HCT116 (cell line): Measurements from ENCODE around the gene SLC34A1. TPM values are rescaled to one million over a fixed set of nuclear protein-coding genes. Genes with fewer than 3 reads are reported as not detected.

Experiments
- ATAC-seq: fragments of 200-7000 bp; cut with Tn5 transposase; 2 replicates; pipeline ENCODE4 v1.9.1; 2020; ENCODE audit warnings: mild to moderate bottlenecking, moderate library complexity
- BruUV-seq: library from RNA; stranded (reverse); fragments of 400-500 nt; replicated peaks from 2 replicates; lab custom pipeline; 2021; lab: Mats Ljungman, UMichigan
- CTCF ChIA-PET: fragments of 300-600 bp; sonication (Branson Sonifier 250); formaldehyde crosslinking; loops from one replicate; lab custom pipeline; 2021; ENCODE audit warnings: antibody characterized with exemption; lab: Charles Lee
- POLR2A ChIA-PET: fragments of 300-600, 350-600 bp; sonication (Branson Sonifier 250); formaldehyde crosslinking; loops from one replicate; lab custom pipeline; 2021; ENCODE audit warnings: antibody characterized with exemption; lab: Charles Lee
- RAD21 ChIA-PET, 2 experiments: fragments of 300-600 bp; sonication (Branson Sonifier 250); formaldehyde crosslinking; loops; one replicate each; lab custom pipeline; 2023; ENCODE audit warnings: low total read pairs in 2 of 2; ENCODE audit not compliant: uncharacterized antibody in 2 of 2, unreplicated experiment in 2 of 2, low non-redundant PET in 1 of 2; lab: Charles Lee
- DNase-seq: peaks from one replicate; pipeline ENCODE4 v3.0.0-alpha.2; 2010; ENCODE audit warnings: low read depth, low spot score
- H2AFZ ChIP-seq: fragments of 200-600 bp; shearing (Covaris generic), sonication (generic); 2 replicates; pipeline ENCODE4 v1.6.1; 2017; ENCODE audit warnings: low read depth, mixed run types, mixed read lengths, antibody characterized with exemption, low read length; ENCODE audit not compliant: poor library complexity, severe bottlenecking
- H3K27ac ChIP-seq: 2 replicates; pipeline ENCODE4 v1.5.1; 2012; ENCODE audit warnings: low read depth, low read length
- H3K27me3 ChIP-seq: fragments of 200-600 bp; sonication (generic); 2 replicates; pipeline ENCODE4 v1.6.1; 2016; ENCODE audit warnings: mixed run types, low read length, mixed read lengths; ENCODE audit not compliant: insufficient read depth
- H3K36me3 ChIP-seq, 2 experiments: fragments of 200-500 bp in 1 of 2; fragments of 200-600 bp in 1 of 2; sonication (Bioruptor generic) in 1 of 2; sonication (generic) in 1 of 2; 2 replicates each; pipeline versions ENCODE4 v1.5.1 to v1.6.1; 2014 to 2016; ENCODE audit warnings: low read length in 2 of 2, inconsistent platforms in 1 of 2, mixed read lengths in 1 of 2, mixed run types in 1 of 2; ENCODE audit not compliant: insufficient read depth in 2 of 2, control insufficient read depth in 1 of 2
- H3K4me1 ChIP-seq, 2 experiments: fragments of 200-600 bp in 1 of 2; sonication (generic) in 1 of 2; 2 replicates each; pipeline versions ENCODE4 v1.5.1 to v1.6.1; 2012 to 2017; ENCODE audit warnings: low read length in 2 of 2, inconsistent platforms in 1 of 2, mild to moderate bottlenecking in 1 of 2, mixed read lengths in 1 of 2, mixed run types in 1 of 2, moderate library complexity in 1 of 2; ENCODE audit not compliant: insufficient read depth in 2 of 2, control insufficient read depth in 1 of 2
- H3K4me2 ChIP-seq: fragments of 200-600 bp; sonication (generic); 2 replicates; pipeline ENCODE4 v1.6.1; 2017; ENCODE audit warnings: mixed run types, low read length, mixed read lengths
- H3K4me3 ChIP-seq, 2 experiments: fragments of 200-600 bp in 1 of 2; sonication (generic) in 1 of 2; replicated peaks in 1 of 2; 2 replicates each; pipeline ENCODE4 v1.5.1; 2011 to 2016; ENCODE audit warnings: low read length in 2 of 2, control low read depth in 1 of 2, low read depth in 1 of 2, mild to moderate bottlenecking in 1 of 2, mixed read lengths in 1 of 2, mixed run types in 1 of 2
- H3K79me2 ChIP-seq: fragments of 200-600 bp; sonication (generic); 2 replicates; pipeline ENCODE4 v1.6.1; 2017; ENCODE audit warnings: mild to moderate bottlenecking, mixed run types, low read length, moderate library complexity, mixed read lengths; ENCODE audit not compliant: insufficient read depth
- H3K9ac ChIP-seq: fragments of 200-600 bp; sonication (generic); 2 replicates; pipeline ENCODE4 v1.6.1; 2016; ENCODE audit warnings: low read length, mixed read lengths
- H3K9me2 ChIP-seq: fragments of 200-600 bp; sonication (generic), shearing (Covaris generic); 2 replicates; pipeline ENCODE4 v1.6.1; 2017; ENCODE audit warnings: mixed run types, mild to moderate bottlenecking, moderate library complexity; ENCODE audit not compliant: insufficient read depth
- H3K9me3 ChIP-seq, 2 experiments: fragments of 200-500 bp in 1 of 2; fragments of 200-600 bp in 1 of 2; sonication (Bioruptor generic) in 1 of 2; sonication (generic) in 1 of 2; 2 replicates each; pipeline ENCODE4 v1.6.1; 2014 to 2017; ENCODE audit warnings: low read length in 2 of 2, mixed read lengths in 2 of 2, inconsistent platforms in 1 of 2, low read depth in 1 of 2, mild to moderate bottlenecking in 1 of 2, mixed run types in 1 of 2, moderate library complexity in 1 of 2; ENCODE audit not compliant: control insufficient read depth in 1 of 2, insufficient read depth in 1 of 2
- H4K20me1 ChIP-seq: fragments of 200-600 bp; sonication (generic), shearing (Covaris generic); 2 replicates; pipeline ENCODE4 v1.6.1; 2017; ENCODE audit warnings: mixed run types, mild to moderate bottlenecking, moderate library complexity; ENCODE audit not compliant: insufficient read depth
- EGR1 ChIP-seq: IDR thresholded peaks from 2 replicates; pipeline ENCODE4 v1.6.1; 2012; ENCODE audit warnings: low read depth
- EZH2 ChIP-seq: fragments of 200-600 bp; sonication (generic); IDR thresholded peaks from 2 replicates; pipeline ENCODE4 v1.6.1; 2017; ENCODE audit warnings: antibody characterized with exemption, mixed run types
- POLR2AphosphoS5 ChIP-seq: IDR thresholded peaks from 2 replicates; pipeline ENCODE4 v1.6.1; 2011; ENCODE audit warnings: mild to moderate bottlenecking, low read depth, low read length, moderate library complexity
- SIN3A ChIP-seq: IDR thresholded peaks from 2 replicates; pipeline ENCODE4 v1.6.1; 2012; ENCODE audit warnings: low read depth
- SP1 ChIP-seq: IDR thresholded peaks from 2 replicates; pipeline ENCODE4 v1.6.1; 2012; ENCODE audit warnings: low read depth
- intact Hi-C: fragments of 100-400 bp; cut with micrococcal nuclease; formaldehyde crosslinking; loops from 2 replicates; pipeline ENCODE4 v1.10.0; 2022
- total RNA-seq: library from RNA; stranded (reverse); gene quantifications from one replicate; pipeline ENCODE4 v1.2.1, GENCODE V29; 2021; ENCODE audit not compliant: unreplicated experiment
- TF ChIP-seq, protein P1 (sequence below), 3 experiments: fragments of 200-600 bp in 1 of 3; sonication (generic) in 1 of 3; IDR thresholded peaks in 2 of 3; conservative IDR thresholded peaks in 1 of 3; 2 replicates each; pipeline ENCODE4 v1.5.1; 2012 to 2017; ENCODE audit warnings: low read depth in 2 of 3, low read length in 2 of 3, antibody characterized with exemption in 1 of 3, borderline replicate concordance in 1 of 3, control low read depth in 1 of 3, mild to moderate bottlenecking in 1 of 3, mixed read lengths in 1 of 3, mixed run types in 1 of 3, moderate library complexity in 1 of 3; ENCODE audit not compliant: insufficient read depth in 1 of 3

Gene SLC34A1
- total RNA-seq, 1 experiment from 2014 or later, result not detected

DNA sequence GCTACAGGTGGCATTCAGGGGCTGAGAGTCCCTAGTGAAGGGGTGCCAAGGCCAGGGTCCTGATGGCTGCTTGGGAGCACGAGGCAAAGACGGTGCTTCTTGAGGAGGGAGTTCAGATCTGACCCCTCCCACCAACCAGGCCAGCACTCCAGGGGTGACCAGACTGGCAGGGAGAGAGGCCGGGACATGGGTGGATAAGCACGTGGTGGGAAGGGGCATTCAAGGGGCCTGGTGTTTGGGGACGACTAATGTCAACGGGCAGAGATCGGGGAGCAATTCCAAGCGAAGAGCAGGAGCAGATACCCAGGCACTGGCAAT lies 22.0 kb upstream of the SLC34A1 start:
- ChIA-PET RAD21 (no interaction called here), CTCF (interaction anchor here (1.9 kb wide), 1 partner anchor 8 kb away, joined by 10 read pairs; no protein-coding TSS in a partner anchor), POLR2A (no interaction called here)
- Histone ChIP-seq H3K79me2 (no peaks in the 10 kb centered on the region), H3K9me3 (no peaks in the 10 kb centered on the region), H4K20me1 (no peaks in the 10 kb centered on the region), H3K27me3 (no peaks in the 10 kb centered on the region), H2AFZ (no peak overlapping the region), H3K36me3 (no peaks in the 10 kb centered on the region), H3K9ac (peak overlapping the region; percentile 63), H3K27ac (no peak overlapping the region), H3K9me2 (no peaks in the 10 kb centered on the region), H3K4me2 (peak overlapping the region; percentile 92), H3K4me3 (no peak overlapping the region; a peak in 1 of 4 replicates), H3K4me1 (peaks cover 12 to 33% of the 10 kb centered on the region in 2 experiments; a peak in 3 of 4 replicates)
- TF ChIP-seq POLR2AphosphoS5 (no peak), SIN3A (no peak), EZH2 (no peak), SP1 (no peak), EGR1 (no peak)
- TF ChIP-seq, protein P1, sequence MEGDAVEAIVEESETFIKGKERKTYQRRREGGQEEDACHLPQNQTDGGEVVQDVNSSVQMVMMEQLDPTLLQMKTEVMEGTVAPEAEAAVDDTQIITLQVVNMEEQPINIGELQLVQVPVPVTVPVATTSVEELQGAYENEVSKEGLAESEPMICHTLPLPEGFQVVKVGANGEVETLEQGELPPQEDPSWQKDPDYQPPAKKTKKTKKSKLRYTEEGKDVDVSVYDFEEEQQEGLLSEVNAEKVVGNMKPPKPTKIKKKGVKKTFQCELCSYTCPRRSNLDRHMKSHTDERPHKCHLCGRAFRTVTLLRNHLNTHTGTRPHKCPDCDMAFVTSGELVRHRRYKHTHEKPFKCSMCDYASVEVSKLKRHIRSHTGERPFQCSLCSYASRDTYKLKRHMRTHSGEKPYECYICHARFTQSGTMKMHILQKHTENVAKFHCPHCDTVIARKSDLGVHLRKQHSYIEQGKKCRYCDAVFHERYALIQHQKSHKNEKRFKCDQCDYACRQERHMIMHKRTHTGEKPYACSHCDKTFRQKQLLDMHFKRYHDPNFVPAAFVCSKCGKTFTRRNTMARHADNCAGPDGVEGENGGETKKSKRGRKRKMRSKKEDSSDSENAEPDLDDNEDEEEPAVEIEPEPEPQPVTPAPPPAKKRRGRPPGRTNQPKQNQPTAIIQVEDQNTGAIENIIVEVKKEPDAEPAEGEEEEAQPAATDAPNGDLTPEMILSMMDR (IDR thresholded peaks at IDR 0.05 in 2 of 3, conservative IDR thresholded peaks at IDR 0.05 in 1 of 3; ENCODE audit: borderline replicate concordance in 1 of 3, insufficient read depth in 1 of 3, low read depth in 2 of 3, low read length in 2 of 3), result no peak
- DNase-seq, result no peak
- no TSS peak for BruUV-seq
- no peak for ATAC-seq
- intact Hi-C loops, result no loop called here
